Measurements from ENCODE around the gene NPAS3. TPM values are rescaled to one million over a fixed set of nuclear protein-coding genes. Genes with fewer than 3 reads are reported as not detected.

The NPAS3 gene
- total RNA-seq, 1 experiment from 2014 or later, result not detected

- no peak for TF ChIP-seq REST (IDR thresholded peaks at IDR 0.05; ENCODE audit: low read depth)
- TF ChIP-seq ZNF274 (IDR thresholded peaks at IDR 0.05; ENCODE audit: low read depth, low read length), result no peak
- TF ChIP-seq ATF3 (IDR thresholded peaks at IDR 0.05), result no peak
- no peak for TF ChIP-seq TCF7L2 (IDR thresholded peaks at IDR 0.05; ENCODE audit: borderline replicate concordance, extremely low read depth, insufficient read depth, insufficient read length)
- no peak for TF ChIP-seq JUND (IDR thresholded peaks at IDR 0.05)
- TF ChIP-seq POLR2AphosphoS5 (IDR thresholded peaks at IDR 0.05; ENCODE audit: low read depth, low read length), result no peak
- TF ChIP-seq ZBTB33 (IDR thresholded peaks at IDR 0.05; ENCODE audit: extremely low read depth, insufficient replicate concordance, low read length), result no peak
- no peak for TF ChIP-seq EZH2 (IDR thresholded peaks at IDR 0.05)
- no peak for TF ChIP-seq EGR1 (IDR thresholded peaks at IDR 0.05; ENCODE audit: low read depth)
- TF ChIP-seq MAX (IDR thresholded peaks at IDR 0.05), result no peak
Measured at GRCh38 chr14:33433396-33433795, 494.7 kb downstream of the NPAS3 start (continued).
